Measurements from ENCODE around the gene ESYT1.

ESYT1 gene

GRCh38 chr12:56157201-56158028 lies 29.3 kb downstream of the ESYT1 start:
- no peaks in the 10 kb centered on the region for H3K27me3 ChIP-seq (replicated peaks; ENCODE audit: control insufficient read depth, insufficient read depth, low read length)
- peak overlapping the region; percentile 63 for H3K4me3 ChIP-seq (replicated peaks; ENCODE audit: low read depth, low read length)
- TF ChIP-seq CTCF (IDR thresholded peaks at IDR 0.05; ENCODE audit: insufficient read depth, low read length, poor library complexity, severe bottlenecking): peak; percentile 66
- peaks cover 26% of the 10 kb centered on the region for H3K36me3 ChIP-seq (ENCODE audit: control insufficient read depth, insufficient read depth, low read length)
- DNase-seq (ENCODE audit: extremely low read depth, insufficient read length): peak; percentile 80

- DNase-seq (ENCODE audit: extremely low read depth, insufficient read length): peak; percentile 81
- TF ChIP-seq CTCF (IDR thresholded peaks at IDR 0.05; ENCODE audit: insufficient read depth, low read length, poor library complexity, severe bottlenecking): no peak
- H3K36me3 ChIP-seq (ENCODE audit: control insufficient read depth, insufficient read depth, low read length): peaks cover 32% of the 10 kb centered on the region
- peak within 1 kb of the TSS; percentile 91 for H3K4me3 ChIP-seq (replicated peaks; ENCODE audit: low read depth, low read length)
- no peaks in the 10 kb centered on the region for H3K27me3 ChIP-seq (replicated peaks; ENCODE audit: control insufficient read depth, insufficient read depth, low read length)
These were observed 30.2 kb downstream of the ESYT1 start, which contains the start of gene MYL6 for GRCh38 chr12:56158029-56158925. MYL6 (plus strand) TSS chr12:56158359; CDS start chr12:56158402, 43 bp downstream.

- Histone ChIP-seq H3K36me3 (ENCODE audit: control insufficient read depth, insufficient read depth, low read length) (peaks cover 32% of the 10 kb centered on the region), H3K27me3 (replicated peaks; ENCODE audit: control insufficient read depth, insufficient read depth, low read length) (no peaks in the 10 kb centered on the region), H3K4me3 (replicated peaks; ENCODE audit: low read depth, low read length) (peak overlapping the region; percentile 91)
- no peak for TF ChIP-seq CTCF (IDR thresholded peaks at IDR 0.05; ENCODE audit: insufficient read depth, low read length, poor library complexity, severe bottlenecking)
- DNase-seq (ENCODE audit: extremely low read depth, insufficient read length): no peak
These were observed 30.9 kb downstream of the ESYT1 start for GRCh38 chr12:56158926-56159461.

GRCh38 chr12:56159482-56160192 lies 31.6 kb downstream of the ESYT1 start:
- H3K27me3 ChIP-seq (replicated peaks; ENCODE audit: control insufficient read depth, insufficient read depth, low read length): no peaks in the 10 kb centered on the region
- TF ChIP-seq CTCF (IDR thresholded peaks at IDR 0.05; ENCODE audit: insufficient read depth, low read length, poor library complexity, severe bottlenecking): no peak
- DNase-seq (ENCODE audit: extremely low read depth, insufficient read length): no peak
- peak overlapping the region; percentile 91 for H3K4me3 ChIP-seq (replicated peaks; ENCODE audit: low read depth, low read length)
- H3K36me3 ChIP-seq (ENCODE audit: control insufficient read depth, insufficient read depth, low read length): peaks cover 32% of the 10 kb centered on the region

GRCh38 chr12:56160193-56160763 lies 32.2 kb downstream of the ESYT1 start:
- H3K36me3 ChIP-seq (ENCODE audit: control insufficient read depth, insufficient read depth, low read length): peaks cover 34% of the 10 kb centered on the region
- H3K4me3 ChIP-seq (replicated peaks; ENCODE audit: low read depth, low read length): peak overlapping the region; percentile 91
- no peaks in the 10 kb centered on the region for H3K27me3 ChIP-seq (replicated peaks; ENCODE audit: control insufficient read depth, insufficient read depth, low read length)
- no peak for TF ChIP-seq CTCF (IDR thresholded peaks at IDR 0.05; ENCODE audit: insufficient read depth, low read length, poor library complexity, severe bottlenecking)
- DNase-seq (ENCODE audit: extremely low read depth, insufficient read length): peak; percentile 35

Measured in GM06990 (cell line).